ENCODE measurements around the gene RCN2. TPM values are rescaled to one million over a fixed set of nuclear protein-coding genes. Genes with fewer than 3 reads are reported as not detected.
A peak's percentile ranks its signal among the peaks of the same experiment; 100 is the strongest.
"Not testable (repeated sequence)": the region's sequence is repeated elsewhere in the genome, so short reads cannot be mapped to it uniquely, and the experiment has no call there.

RCN2 gene
- total and polyA plus RNA-seq, 2 donors (not counting 3 experiments of a cell fraction or from before 2014, with no cell fraction given): 45.2 to 71.9 TPM

GRCh38 chr15:76964157-76964556 is 32.6 kb downstream of the RCN2 start:
- dilution Hi-C loops (cut with MboI; ENCODE audit: extremely low pct_ligation_motif_present, low sequenced_read_pairs): no loop called here
- CTCF ChIA-PET: interaction anchor here (0.7 to 4.9 kb wide), 5 partner anchors 10 to 48 kb away, joined by 3 to 26 read pairs (median 3); no protein-coding TSS in a partner anchor

DNA sequence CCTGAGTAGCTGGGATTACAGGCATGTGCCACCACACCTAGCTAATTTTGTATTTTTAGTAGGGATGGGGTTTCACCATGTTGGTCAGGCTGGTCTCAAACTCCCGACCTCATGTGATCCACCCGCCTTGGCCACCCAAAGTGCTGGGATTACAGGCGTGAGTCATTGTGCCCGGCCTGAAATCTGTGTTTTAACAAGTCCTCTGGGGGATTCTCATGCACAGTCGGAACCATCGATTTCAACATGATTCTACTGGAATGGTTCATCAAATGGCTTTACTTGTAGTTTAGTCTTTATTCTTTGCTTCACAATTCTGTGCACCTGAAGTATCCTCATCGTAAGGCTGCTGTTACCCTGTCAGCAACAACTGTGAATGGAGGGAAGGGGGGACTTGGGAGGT is 34.5 kb downstream of the RCN2 start:
- H3K4me3 ChIP-seq (replicated peaks in 1 of 3; ENCODE audit: insufficient read depth in 1 of 3, low read depth in 1 of 3, low read length in 3 of 3); FAIRE-seq; H4K20me1 ChIP-seq (replicated peaks; ENCODE audit: control insufficient read depth, extremely low read depth, insufficient read depth, low read length); CTCF ChIA-PET; dilution Hi-C loops (cut with MboI; ENCODE audit: extremely low pct_ligation_motif_present, low sequenced_read_pairs); BruUV-seq (replicated peaks); H3K79me2 ChIP-seq (ENCODE audit: control insufficient read depth, insufficient read depth, low read length); DNase-seq (ENCODE audit: low read depth, low spot score); H3K4me1 ChIP-seq (ENCODE audit: control insufficient read depth, extremely low read depth, insufficient read depth, low read length); H3K36me3 ChIP-seq (ENCODE audit: control insufficient read depth in 2 of 2, extremely low read depth in 1 of 2, insufficient read depth in 2 of 2, low read length in 2 of 2); H3K27ac ChIP-seq (ENCODE audit: insufficient read depth, low read depth, low read length); H3K9ac ChIP-seq (replicated peaks; ENCODE audit: extremely low read depth, insufficient read depth, low read length); H3K4me2 ChIP-seq (ENCODE audit: insufficient read depth, low read length); H3K9me3 ChIP-seq (replicated peaks; ENCODE audit: control insufficient read depth, insufficient read depth, low read length); H2AFZ ChIP-seq (ENCODE audit: low read depth, low read length); intact Hi-C loops (cut with micrococcal nuclease); POLR2A ChIA-PET; H3K9me1 ChIP-seq (replicated peaks; ENCODE audit: control insufficient read depth, extremely low read depth, insufficient read depth, low read length): not testable (repeated sequence)
- H3K27me3 ChIP-seq (ENCODE audit: control insufficient read depth in 2 of 2, insufficient read depth in 2 of 2, low read length in 2 of 2): peaks cover 0 to 13% of the 10 kb centered on the region in 2 experiments

More at GRCh38 chr15:76964157-76964556, 32.6 kb downstream of the RCN2 start:
- TF ChIP-seq POLR2A (IDR thresholded peaks at IDR 0.05; ENCODE audit: low read depth, low read length) (no peak), POLR2AphosphoS5 (IDR thresholded peaks at IDR 0.05; ENCODE audit: insufficient read depth, low read depth, low read length) (no peak), JUN (IDR thresholded peaks at IDR 0.05; ENCODE audit: borderline replicate concordance, insufficient read depth, insufficient read length, low read depth) (no peak), EZH2 (IDR thresholded peaks at IDR 0.05; ENCODE audit: borderline replicate concordance, low read depth, low read length, severe bottlenecking) (no peak), GATA2 (IDR thresholded peaks at IDR 0.05; ENCODE audit: insufficient read depth, insufficient read length, low read depth, low read length) (no peak), FOS (IDR thresholded peaks at IDR 0.05; ENCODE audit: borderline replicate concordance, insufficient read depth, low read length) (no peak)
- TF ChIP-seq, protein P1, sequence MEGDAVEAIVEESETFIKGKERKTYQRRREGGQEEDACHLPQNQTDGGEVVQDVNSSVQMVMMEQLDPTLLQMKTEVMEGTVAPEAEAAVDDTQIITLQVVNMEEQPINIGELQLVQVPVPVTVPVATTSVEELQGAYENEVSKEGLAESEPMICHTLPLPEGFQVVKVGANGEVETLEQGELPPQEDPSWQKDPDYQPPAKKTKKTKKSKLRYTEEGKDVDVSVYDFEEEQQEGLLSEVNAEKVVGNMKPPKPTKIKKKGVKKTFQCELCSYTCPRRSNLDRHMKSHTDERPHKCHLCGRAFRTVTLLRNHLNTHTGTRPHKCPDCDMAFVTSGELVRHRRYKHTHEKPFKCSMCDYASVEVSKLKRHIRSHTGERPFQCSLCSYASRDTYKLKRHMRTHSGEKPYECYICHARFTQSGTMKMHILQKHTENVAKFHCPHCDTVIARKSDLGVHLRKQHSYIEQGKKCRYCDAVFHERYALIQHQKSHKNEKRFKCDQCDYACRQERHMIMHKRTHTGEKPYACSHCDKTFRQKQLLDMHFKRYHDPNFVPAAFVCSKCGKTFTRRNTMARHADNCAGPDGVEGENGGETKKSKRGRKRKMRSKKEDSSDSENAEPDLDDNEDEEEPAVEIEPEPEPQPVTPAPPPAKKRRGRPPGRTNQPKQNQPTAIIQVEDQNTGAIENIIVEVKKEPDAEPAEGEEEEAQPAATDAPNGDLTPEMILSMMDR (IDR thresholded peaks at IDR 0.05; ENCODE audit: extremely low read depth in 1 of 2, insufficient read depth in 1 of 2, low read depth in 1 of 2, low read length in 2 of 2): no peak
- H3K4me1 ChIP-seq (ENCODE audit: control insufficient read depth, extremely low read depth, insufficient read depth, low read length): peaks cover 6% of the 10 kb centered on the region
- H3K9me1 ChIP-seq (replicated peaks; ENCODE audit: control insufficient read depth, extremely low read depth, insufficient read depth, low read length): no peaks in the 10 kb centered on the region
- DNase-seq (ENCODE audit: low read depth, low spot score): peak; percentile 27
- no peaks in the 10 kb centered on the region for H4K20me1 ChIP-seq (replicated peaks; ENCODE audit: control insufficient read depth, extremely low read depth, insufficient read depth, low read length)
- no peak overlapping the region for H3K4me3 ChIP-seq (replicated peaks in 1 of 3; ENCODE audit: insufficient read depth in 1 of 3, low read depth in 1 of 3, low read length in 3 of 3)
- H3K36me3 ChIP-seq (ENCODE audit: control insufficient read depth in 2 of 2, extremely low read depth in 1 of 2, insufficient read depth in 2 of 2, low read length in 2 of 2): no peaks in the 10 kb centered on the region
- BruUV-seq (replicated peaks): no TSS peak
- H3K27me3 ChIP-seq (ENCODE audit: control insufficient read depth in 2 of 2, insufficient read depth in 2 of 2, low read length in 2 of 2): peaks cover 0 to 13% of the 10 kb centered on the region in 2 experiments
- POLR2A ChIA-PET: interaction anchor here (0.6 to 0.7 kb wide), 3 partner anchors 9 to 434 kb away, joined by 3 to 8 read pairs (median 4); no protein-coding TSS in a partner anchor
- H3K79me2 ChIP-seq (ENCODE audit: control insufficient read depth, insufficient read depth, low read length): no peaks in the 10 kb centered on the region
- no peaks in the 10 kb centered on the region for H3K9me3 ChIP-seq (replicated peaks; ENCODE audit: control insufficient read depth, insufficient read depth, low read length)
- H3K27ac ChIP-seq (ENCODE audit: insufficient read depth, low read depth, low read length): no peak overlapping the region
- intact Hi-C loops (cut with micrococcal nuclease): no loop called here
- no peak for FAIRE-seq
- H3K9ac ChIP-seq (replicated peaks; ENCODE audit: extremely low read depth, insufficient read depth, low read length): no peak overlapping the region
- no peak overlapping the region for H3K4me2 ChIP-seq (ENCODE audit: insufficient read depth, low read length)
- no peak overlapping the region for H2AFZ ChIP-seq (ENCODE audit: low read depth, low read length)
